BJ (cell line): Measurements from ENCODE around the gene DDX52. TPM values are rescaled to one million over a fixed set of nuclear protein-coding genes. Genes with fewer than 3 reads are reported as not detected.

Experiments used
- CTCF ChIA-PET: fragments of 350-600 bp; formaldehyde crosslinking; extraction: SDS; loops from one replicate; lab custom pipeline; 2021; ENCODE audit warnings: antibody characterized with exemption, inconsistent platforms; lab: Yijun Ruan, JAX
- POLR2A ChIA-PET: fragments of 300-600 bp; sonication (Branson Sonifier 250); formaldehyde crosslinking; extraction: SDS; loops from one replicate; lab custom pipeline; 2021; ENCODE audit warnings: antibody characterized with exemption; lab: Charles Lee
- DNase-seq: peaks from one replicate; pipeline ENCODE4 v3.0.0-alpha.2; 2011; ENCODE audit warnings: low read depth
- H3K27me3 ChIP-seq: 2 replicates; pipeline ENCODE4 v1.6.0; 2011; ENCODE audit warnings: low read length; ENCODE audit not compliant: control insufficient read depth, insufficient read depth
- H3K36me3 ChIP-seq: 2 replicates; pipeline ENCODE4 v1.5.1; 2011; ENCODE audit warnings: low read length; ENCODE audit not compliant: control insufficient read depth, insufficient read depth
- H3K4me3 ChIP-seq: 2 replicates; pipeline ENCODE4 v1.5.1; 2011; ENCODE audit warnings: low read depth, mild to moderate bottlenecking, control low read depth, low read length
- polyA plus RNA-seq: library from polyadenylated mRNA; depleted of rRNA; stranded (reverse); fragments of >200 nt; gene quantifications from 2 replicates; pipeline ENCODE4 v1.2.3, GENCODE V29; 2011
- TF ChIP-seq, protein P1 (sequence below): IDR thresholded peaks from 2 replicates; pipeline ENCODE4 v1.5.1; 2011; ENCODE audit warnings: low read depth, mild to moderate bottlenecking, control low read depth, inconsistent platforms, low read length, moderate library complexity; ENCODE audit not compliant: insufficient read depth

The DDX52 gene
- polyA plus RNA-seq, 1 experiment: 14.7 TPM

DNA sequence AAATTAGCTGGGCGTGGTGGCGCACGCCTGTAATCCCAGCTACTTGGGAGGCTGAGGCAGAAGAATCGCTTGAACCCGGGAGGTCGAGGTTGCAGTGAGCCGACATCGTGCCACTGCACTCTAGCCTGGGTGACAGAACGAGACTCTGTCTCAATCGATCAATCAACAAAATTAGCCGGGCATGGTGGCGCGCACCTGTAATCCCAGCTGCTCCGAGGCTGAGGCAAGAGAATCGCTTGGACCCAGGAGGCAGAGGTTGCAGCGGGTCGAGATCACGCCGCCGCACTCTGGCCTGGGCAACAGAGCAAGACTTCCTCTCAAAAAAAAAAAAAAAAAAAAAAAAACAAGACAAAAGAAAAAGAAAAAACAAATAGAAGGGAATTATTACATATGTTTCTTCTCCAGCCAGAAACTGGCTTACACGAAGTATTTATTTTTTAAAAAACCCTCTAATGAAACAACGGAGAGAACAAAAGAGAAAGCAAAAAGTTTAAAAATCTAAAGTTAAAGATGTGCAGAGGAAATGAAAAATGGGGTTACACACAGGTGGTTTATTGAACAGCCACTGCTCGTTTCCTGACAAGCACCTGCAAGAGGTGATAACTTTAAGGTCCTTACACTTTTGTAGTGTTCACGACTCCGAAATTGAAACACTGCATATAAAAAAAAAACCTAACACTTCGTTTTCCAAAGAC is 35.5 kb downstream of the DDX52 start:
- no peak for DNase-seq
- CTCF ChIA-PET: interaction anchor here (1.3 to 3.4 kb wide), 2 partner anchors 92 to 234 kb away, joined by 3 to 12 read pairs; no protein-coding TSS in a partner anchor
- POLR2A ChIA-PET: interaction anchor here (0.6 to 0.7 kb wide), 2 partner anchors 26 to 110 kb away, joined by 3 to 6 read pairs; no protein-coding TSS in a partner anchor

DNA sequence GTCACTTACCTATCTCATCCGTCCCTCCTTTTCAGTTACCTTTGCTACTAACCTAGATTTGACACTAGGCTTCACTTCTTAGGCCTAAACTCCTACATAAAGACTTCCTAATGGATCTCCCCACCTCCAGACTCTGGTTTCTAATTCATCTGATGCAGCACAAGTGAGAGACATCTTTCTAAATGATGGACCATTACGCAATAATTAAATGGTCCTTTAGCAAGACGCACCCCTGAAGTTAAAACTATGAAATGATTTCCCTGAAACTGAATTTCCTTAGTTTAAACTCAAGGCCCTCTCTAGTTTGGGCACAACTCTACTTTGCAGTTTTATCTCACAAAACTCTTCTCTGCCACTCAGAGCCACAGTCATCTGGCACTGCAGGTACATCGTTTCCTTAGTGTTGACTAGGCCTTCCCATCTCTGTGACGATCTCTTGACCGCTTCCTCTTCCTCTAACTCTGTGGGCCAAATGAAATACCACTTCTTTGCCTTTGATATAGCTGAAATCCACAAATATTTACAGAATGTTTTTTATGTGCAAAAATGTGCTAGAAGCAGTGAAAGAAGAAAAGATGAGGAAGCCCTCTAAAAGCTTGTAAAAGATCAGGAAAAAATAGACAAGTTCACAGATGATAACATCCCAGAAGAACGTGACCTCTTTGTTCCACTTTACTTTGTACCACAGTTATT is 37.3 kb downstream of the DDX52 start:
- TF ChIP-seq, protein P1, sequence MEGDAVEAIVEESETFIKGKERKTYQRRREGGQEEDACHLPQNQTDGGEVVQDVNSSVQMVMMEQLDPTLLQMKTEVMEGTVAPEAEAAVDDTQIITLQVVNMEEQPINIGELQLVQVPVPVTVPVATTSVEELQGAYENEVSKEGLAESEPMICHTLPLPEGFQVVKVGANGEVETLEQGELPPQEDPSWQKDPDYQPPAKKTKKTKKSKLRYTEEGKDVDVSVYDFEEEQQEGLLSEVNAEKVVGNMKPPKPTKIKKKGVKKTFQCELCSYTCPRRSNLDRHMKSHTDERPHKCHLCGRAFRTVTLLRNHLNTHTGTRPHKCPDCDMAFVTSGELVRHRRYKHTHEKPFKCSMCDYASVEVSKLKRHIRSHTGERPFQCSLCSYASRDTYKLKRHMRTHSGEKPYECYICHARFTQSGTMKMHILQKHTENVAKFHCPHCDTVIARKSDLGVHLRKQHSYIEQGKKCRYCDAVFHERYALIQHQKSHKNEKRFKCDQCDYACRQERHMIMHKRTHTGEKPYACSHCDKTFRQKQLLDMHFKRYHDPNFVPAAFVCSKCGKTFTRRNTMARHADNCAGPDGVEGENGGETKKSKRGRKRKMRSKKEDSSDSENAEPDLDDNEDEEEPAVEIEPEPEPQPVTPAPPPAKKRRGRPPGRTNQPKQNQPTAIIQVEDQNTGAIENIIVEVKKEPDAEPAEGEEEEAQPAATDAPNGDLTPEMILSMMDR: no peak
- POLR2A ChIA-PET: no interaction called here
- Histone ChIP-seq H3K27me3 (no peaks in the 10 kb centered on the region), H3K36me3 (no peaks in the 10 kb centered on the region), H3K4me3 (no peak overlapping the region)
- CTCF ChIA-PET: interaction anchor here (0.7 to 1.8 kb wide), 5 partner anchors 14 to 233 kb away, joined by 3 to 5 read pairs (median 3); no protein-coding TSS in a partner anchor
- peak; percentile 82 for DNase-seq

More for the DNA sequence above, 35.5 kb downstream of the DDX52 start:
- no peaks in the 10 kb centered on the region for H3K27me3 ChIP-seq
- H3K36me3 ChIP-seq: no peaks in the 10 kb centered on the region
- TF ChIP-seq, protein P1: no peak
- peak overlapping the region; percentile 91 for H3K4me3 ChIP-seq

DNA sequence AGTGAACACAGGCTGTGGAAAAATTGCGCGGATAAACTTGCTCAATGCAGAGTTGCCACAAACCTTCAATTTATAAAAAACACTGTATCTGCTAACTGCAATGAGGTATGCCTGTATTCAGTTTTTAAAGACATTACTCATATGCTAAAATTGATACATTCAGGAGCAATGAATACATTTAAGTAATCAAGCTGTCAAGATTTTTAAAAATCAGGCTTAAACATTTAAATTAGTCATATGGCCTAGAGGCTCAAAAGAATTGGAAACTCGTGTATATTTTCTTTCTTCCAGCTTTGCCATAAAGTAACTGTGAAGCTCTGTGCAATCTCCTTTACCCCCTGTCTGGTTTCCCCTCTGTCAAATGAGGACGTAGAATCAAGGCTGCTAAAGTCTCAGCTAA is 38.2 kb downstream of the DDX52 start:
- Histone ChIP-seq H3K4me3 (no peak overlapping the region), H3K27me3 (no peaks in the 10 kb centered on the region), H3K36me3 (no peaks in the 10 kb centered on the region)
- TF ChIP-seq, protein P1: no peak
- no peak for DNase-seq
- ChIA-PET CTCF (interaction anchor here (1.5 to 1.8 kb wide), 3 partner anchors 14 to 232 kb away, joined by 3 to 5 read pairs (median 5); no protein-coding TSS in a partner anchor), POLR2A (no interaction called here)

DNA sequence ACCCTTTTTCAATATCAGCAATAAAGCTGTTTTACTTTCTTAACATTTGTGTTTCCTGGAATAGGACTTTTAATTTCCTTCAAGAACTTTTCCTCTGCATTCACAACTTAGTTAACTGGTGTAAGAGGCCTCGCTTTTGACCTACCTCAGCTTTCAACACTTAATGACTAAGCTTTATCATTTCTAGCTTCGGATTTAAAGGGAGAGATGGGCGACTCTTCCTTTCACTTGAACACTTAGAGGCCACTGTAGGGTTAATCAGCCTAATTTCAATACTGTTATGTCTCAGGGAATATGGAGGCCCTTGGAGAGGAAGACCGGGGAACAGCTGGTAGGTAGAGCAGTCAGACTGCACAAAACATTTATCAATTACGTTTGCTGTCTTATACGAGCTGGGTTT is 38.7 kb downstream of the DDX52 start:
- CTCF ChIA-PET: interaction anchor here (0.6 to 1.8 kb wide), 5 partner anchors 9 to 231 kb away, joined by 3 to 5 read pairs (median 3); no protein-coding TSS in a partner anchor
- Histone ChIP-seq H3K27me3 (no peaks in the 10 kb centered on the region), H3K4me3 (no peak overlapping the region), H3K36me3 (no peaks in the 10 kb centered on the region)
- TF ChIP-seq, protein P1: no peak
- POLR2A ChIA-PET: no interaction called here
- DNase-seq: no peak

DNA sequence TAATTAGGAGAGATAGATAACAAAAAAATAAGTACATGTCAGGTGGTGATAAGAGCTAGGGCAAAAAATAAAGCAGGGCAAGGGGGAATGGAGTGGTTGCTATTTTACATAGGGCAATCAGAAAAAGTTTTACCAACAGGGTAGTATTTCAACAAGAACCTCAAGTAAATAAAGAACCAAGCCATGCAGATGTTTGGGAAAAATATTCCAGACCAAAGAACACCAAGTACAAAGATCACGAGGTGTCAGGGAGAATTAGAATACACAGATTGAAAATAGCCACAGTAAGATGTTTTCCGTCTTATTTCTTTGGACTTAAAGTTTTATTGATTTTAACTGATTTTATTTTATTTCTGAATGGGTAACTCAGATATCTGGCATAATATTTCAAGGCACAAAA is 45.1 kb downstream of the DDX52 start:
- TF ChIP-seq, protein P1: no peak
- POLR2A ChIA-PET: no interaction called here
- peaks cover 7% of the 10 kb centered on the region for H3K36me3 ChIP-seq
- CTCF ChIA-PET: interaction anchor here (1.3 kb wide), 1 partner anchor 70 kb away, joined by 3 read pairs; no protein-coding TSS in a partner anchor
- no peak overlapping the region for H3K4me3 ChIP-seq
- H3K27me3 ChIP-seq: no peaks in the 10 kb centered on the region
- DNase-seq: no peak
